ENCODE results near the gene RRP15. TPM values are rescaled to one million over a fixed set of nuclear protein-coding genes. Genes with fewer than 3 reads are reported as not detected.

Gene RRP15
- total RNA-seq, 1 donor from 2014 or later = 18.7 TPM

- H3K4me3 ChIP-seq = no peak overlapping the region
- H3K27ac ChIP-seq = no peak overlapping the region
- DNase-seq (no peak), ATAC-seq (no peak)
- no peaks in the 10 kb centered on the region for H3K9me3 ChIP-seq
- H3K4me1 ChIP-seq = no peaks in the 10 kb centered on the region
- H3K36me3 ChIP-seq = no peaks in the 10 kb centered on the region
- intact Hi-C loops (cut with DNase I) = loop anchor here (10.0 kb wide), 1 partner anchor 732 kb away; no protein-coding TSS in a partner anchor
- TF ChIP-seq CTCF (IDR thresholded peaks at IDR 0.05) = no peak
- H3K27me3 ChIP-seq (ENCODE audit: low read depth) = no peaks in the 10 kb centered on the region
Measured at GRCh38 chr1:218332416-218332815, 47.3 kb downstream of the RRP15 start.

DNA sequence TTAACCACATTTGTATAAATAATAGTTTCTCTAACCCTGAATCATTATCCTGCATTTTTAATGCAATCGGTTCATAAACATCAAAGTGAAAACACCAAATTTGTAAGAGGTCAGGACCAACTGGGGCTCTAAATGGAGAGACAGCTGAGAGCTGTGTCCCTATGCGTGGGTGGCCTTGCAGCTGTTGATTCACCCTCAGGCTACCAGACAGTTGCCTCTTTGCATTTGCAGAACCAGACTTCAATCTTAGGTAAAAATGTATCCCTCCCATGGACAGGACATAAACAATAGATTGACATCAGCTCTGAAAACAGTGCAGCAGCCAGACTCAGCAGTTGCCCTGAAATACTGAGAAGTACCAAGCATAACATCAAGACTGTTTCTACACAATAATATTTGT is 51.2 kb downstream of the RRP15 start:
- Histone ChIP-seq H3K36me3 (no peaks in the 10 kb centered on the region), H3K9me3 (no peaks in the 10 kb centered on the region), H3K4me3 (no peak overlapping the region), H3K4me1 (no peaks in the 10 kb centered on the region), H3K27ac (no peak overlapping the region), H3K27me3 (ENCODE audit: low read depth) (no peaks in the 10 kb centered on the region)
- DNase-seq (no peak), ATAC-seq (no peak)
- intact Hi-C loops (cut with DNase I) = loop anchor here (10.0 kb wide), 1 partner anchor 728 kb away; no protein-coding TSS in a partner anchor
- no peak for TF ChIP-seq CTCF (IDR thresholded peaks at IDR 0.05)

DNA sequence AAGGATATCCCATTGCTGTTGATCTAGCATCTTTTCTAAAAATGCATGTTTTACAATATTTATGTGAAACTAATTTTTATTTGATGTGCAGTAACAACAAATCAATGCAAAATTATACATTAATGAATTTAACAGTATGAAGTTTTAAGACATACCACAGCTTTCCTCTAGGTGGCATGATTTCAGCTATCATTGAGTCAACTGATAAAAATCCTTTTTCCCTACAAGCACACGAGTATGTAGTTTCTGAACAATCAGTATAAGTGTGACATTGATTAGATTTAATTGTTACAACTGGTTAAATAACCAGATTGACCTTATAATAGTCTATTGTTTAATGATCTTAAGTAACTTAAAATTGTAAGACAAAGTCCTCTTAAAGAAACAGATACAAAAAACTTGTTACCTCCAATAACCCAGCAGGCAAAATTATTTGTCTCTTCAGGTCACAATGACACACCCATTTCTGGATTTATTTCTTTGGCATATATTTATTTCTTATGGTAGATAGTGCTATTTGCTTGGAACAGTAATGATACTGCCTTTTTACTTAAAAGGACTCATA is 54.3 kb downstream of the RRP15 start:
- Histone ChIP-seq H3K9me3 (no peaks in the 10 kb centered on the region), H3K36me3 (no peaks in the 10 kb centered on the region), H3K27me3 (ENCODE audit: low read depth) (no peaks in the 10 kb centered on the region), H3K27ac (no peak overlapping the region), H3K4me1 (no peaks in the 10 kb centered on the region), H3K4me3 (no peak overlapping the region)
- peak; percentile 69 for TF ChIP-seq CTCF (IDR thresholded peaks at IDR 0.05)
- no peak for ATAC-seq
- intact Hi-C loops (cut with DNase I) = loop anchor here (10.0 kb wide), 1 partner anchor 725 kb away; no protein-coding TSS in a partner anchor
- no peak for DNase-seq

DNA sequence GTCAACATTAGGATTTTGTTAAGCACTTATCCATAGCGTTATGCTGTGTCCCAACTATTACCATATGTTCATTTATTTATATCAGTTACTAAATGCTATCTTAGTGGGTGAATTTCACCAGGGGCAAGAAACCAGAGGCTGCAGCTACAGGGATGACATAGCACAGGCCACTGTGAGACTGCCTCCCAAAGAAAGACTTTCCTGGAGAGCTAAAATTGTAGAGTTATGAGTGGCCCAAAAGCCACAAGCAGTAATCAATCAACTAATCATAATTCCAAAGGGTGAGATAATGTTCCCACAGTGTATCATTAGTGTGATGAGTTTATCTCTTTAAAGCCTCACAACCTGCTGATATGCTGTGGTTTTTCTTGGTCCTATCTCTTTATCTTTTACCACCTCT is 56.2 kb downstream of the RRP15 start:
- ATAC-seq (no peak), DNase-seq (no peak)
- H3K27me3 ChIP-seq (ENCODE audit: low read depth) = no peaks in the 10 kb centered on the region
- H3K4me1 ChIP-seq = no peaks in the 10 kb centered on the region
- no peaks in the 10 kb centered on the region for H3K36me3 ChIP-seq
- no peak overlapping the region for H3K27ac ChIP-seq
- TF ChIP-seq CTCF (IDR thresholded peaks at IDR 0.05) = no peak
- intact Hi-C loops (cut with DNase I) = no loop called here
- no peaks in the 10 kb centered on the region for H3K9me3 ChIP-seq
- H3K4me3 ChIP-seq = no peak overlapping the region

GRCh38 chr1:218342091-218342490 is 57.0 kb downstream of the RRP15 start:
- Histone ChIP-seq H3K4me1 (no peaks in the 10 kb centered on the region), H3K27ac (no peak overlapping the region), H3K36me3 (no peaks in the 10 kb centered on the region), H3K4me3 (no peak overlapping the region), H3K27me3 (ENCODE audit: low read depth) (no peaks in the 10 kb centered on the region), H3K9me3 (no peaks in the 10 kb centered on the region)
- DNase-seq = no peak
- TF ChIP-seq CTCF (IDR thresholded peaks at IDR 0.05) = no peak
- ATAC-seq = no peak
- intact Hi-C loops (cut with DNase I) = no loop called here
